Neural crest cell (in vitro differentiated cells): ENCODE measurements around the gene MAP3K13. TPM values are rescaled to one million over a fixed set of nuclear protein-coding genes. Genes with fewer than 3 reads are reported as not detected.

Experiments used
- DNase-seq: peaks from one replicate; pipeline ENCODE4 v3.0.0; 2021; ENCODE audit warnings: low read depth, mixed read lengths, low spot score
- H3K27ac Mint-ChIP-seq: one replicate; pipeline ENCODE4 v1.8.0; 2021; ENCODE audit warnings: mild to moderate bottlenecking, mixed read lengths; ENCODE audit not compliant: unreplicated experiment
- H3K27me3 Mint-ChIP-seq: 2 replicates; pipeline ENCODE4 v1.8.0; 2021; ENCODE audit warnings: low read depth, mild to moderate bottlenecking, mixed read lengths
- H3K36me3 Mint-ChIP-seq: 2 replicates; pipeline ENCODE4 v1.8.0; 2021; ENCODE audit warnings: low read depth, mild to moderate bottlenecking, mixed read lengths
- H3K4me1 Mint-ChIP-seq: 2 replicates; pipeline ENCODE4 v1.8.0; 2021; ENCODE audit warnings: mixed read lengths
- H3K4me3 Mint-ChIP-seq: one replicate; pipeline ENCODE4 v1.8.0; 2021; ENCODE audit warnings: mild to moderate bottlenecking, mixed read lengths
- H3K9me3 Mint-ChIP-seq: 2 replicates; pipeline ENCODE4 v1.8.0; 2021; ENCODE audit warnings: mixed read lengths
- total RNA-seq: library from RNA; stranded (reverse); gene quantifications from 2 replicates; pipeline ENCODE4 v1.2.1, GENCODE V29; 2021
- TF ChIP-seq, protein P1 (sequence below): fragments of 200-600 bp; sonication (generic); conservative IDR thresholded peaks from 2 replicates; pipeline ENCODE4 v1.5.0; 2021; ENCODE audit warnings: antibody characterized with exemption, mild to moderate bottlenecking

MAP3K13 gene
- total RNA-seq, 1 donor from 2014 or later: 18.8 TPM

DNA sequence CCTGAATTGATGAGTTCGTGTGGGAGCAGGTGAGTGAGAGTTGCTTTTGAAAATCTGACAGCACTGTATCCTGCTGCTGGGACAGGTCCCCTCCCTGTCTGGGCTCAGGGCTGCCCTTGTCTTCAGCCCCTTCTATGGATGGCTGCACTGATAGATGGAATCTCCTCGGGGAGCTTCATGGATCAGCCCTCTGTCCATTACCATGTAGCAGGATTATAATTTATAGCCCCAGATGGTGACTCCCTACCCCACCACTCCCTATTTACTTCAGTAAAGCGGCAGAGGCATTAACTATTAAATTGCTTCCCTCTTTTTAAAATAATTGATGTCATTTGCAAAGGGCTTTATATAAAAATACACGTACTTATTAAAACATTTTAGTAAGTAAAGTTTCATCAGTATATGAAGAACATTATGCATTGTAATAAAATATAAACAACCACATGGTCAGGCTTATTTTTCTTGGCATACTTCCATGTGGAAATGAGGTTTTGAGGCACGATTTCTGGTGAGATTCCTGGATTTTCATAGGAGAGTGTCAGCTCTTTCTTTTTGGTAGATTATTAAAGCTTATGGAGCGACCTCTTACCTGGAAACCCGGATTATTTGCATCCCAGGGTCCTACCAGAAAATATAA lies 38.5 kb downstream of the MAP3K13 start:
- no peaks in the 10 kb centered on the region for H3K36me3 Mint-ChIP-seq
- H3K4me1 Mint-ChIP-seq: peaks cover 7% of the 10 kb centered on the region
- no peak overlapping the region for H3K27ac Mint-ChIP-seq
- peaks cover 5% of the 10 kb centered on the region for H3K27me3 Mint-ChIP-seq
- no peaks in the 10 kb centered on the region for H3K9me3 Mint-ChIP-seq
- H3K4me3 Mint-ChIP-seq: no peak overlapping the region
- TF ChIP-seq, protein P1, sequence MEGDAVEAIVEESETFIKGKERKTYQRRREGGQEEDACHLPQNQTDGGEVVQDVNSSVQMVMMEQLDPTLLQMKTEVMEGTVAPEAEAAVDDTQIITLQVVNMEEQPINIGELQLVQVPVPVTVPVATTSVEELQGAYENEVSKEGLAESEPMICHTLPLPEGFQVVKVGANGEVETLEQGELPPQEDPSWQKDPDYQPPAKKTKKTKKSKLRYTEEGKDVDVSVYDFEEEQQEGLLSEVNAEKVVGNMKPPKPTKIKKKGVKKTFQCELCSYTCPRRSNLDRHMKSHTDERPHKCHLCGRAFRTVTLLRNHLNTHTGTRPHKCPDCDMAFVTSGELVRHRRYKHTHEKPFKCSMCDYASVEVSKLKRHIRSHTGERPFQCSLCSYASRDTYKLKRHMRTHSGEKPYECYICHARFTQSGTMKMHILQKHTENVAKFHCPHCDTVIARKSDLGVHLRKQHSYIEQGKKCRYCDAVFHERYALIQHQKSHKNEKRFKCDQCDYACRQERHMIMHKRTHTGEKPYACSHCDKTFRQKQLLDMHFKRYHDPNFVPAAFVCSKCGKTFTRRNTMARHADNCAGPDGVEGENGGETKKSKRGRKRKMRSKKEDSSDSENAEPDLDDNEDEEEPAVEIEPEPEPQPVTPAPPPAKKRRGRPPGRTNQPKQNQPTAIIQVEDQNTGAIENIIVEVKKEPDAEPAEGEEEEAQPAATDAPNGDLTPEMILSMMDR: no peak
- no peak for DNase-seq

DNA sequence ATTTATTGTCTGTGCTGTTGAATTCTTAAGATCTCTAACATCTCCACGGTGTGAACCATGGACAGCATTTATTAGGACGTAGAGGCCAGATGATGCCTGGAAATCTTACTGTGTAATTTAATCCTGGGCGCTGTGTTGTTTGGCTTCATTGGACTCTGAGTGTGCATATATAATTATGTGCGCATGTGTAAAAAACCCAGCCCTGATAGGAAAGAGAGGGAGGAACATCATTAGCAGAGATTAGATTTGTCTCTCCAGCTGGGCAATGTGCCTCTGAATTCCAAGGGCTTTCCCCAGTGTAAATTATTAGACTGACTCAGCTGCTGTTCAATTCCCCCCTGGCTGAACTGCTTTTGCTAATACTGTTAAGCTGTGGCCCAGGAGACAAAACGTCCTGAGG lies 39.6 kb downstream of the MAP3K13 start:
- Mint-ChIP-seq H3K4me3 (no peak overlapping the region), H3K4me1 (peaks cover 5% of the 10 kb centered on the region), H3K27ac (no peak overlapping the region), H3K36me3 (no peaks in the 10 kb centered on the region), H3K27me3 (peaks cover 5% of the 10 kb centered on the region), H3K9me3 (no peaks in the 10 kb centered on the region)
- no peak for DNase-seq
- TF ChIP-seq, protein P1: no peak

DNA sequence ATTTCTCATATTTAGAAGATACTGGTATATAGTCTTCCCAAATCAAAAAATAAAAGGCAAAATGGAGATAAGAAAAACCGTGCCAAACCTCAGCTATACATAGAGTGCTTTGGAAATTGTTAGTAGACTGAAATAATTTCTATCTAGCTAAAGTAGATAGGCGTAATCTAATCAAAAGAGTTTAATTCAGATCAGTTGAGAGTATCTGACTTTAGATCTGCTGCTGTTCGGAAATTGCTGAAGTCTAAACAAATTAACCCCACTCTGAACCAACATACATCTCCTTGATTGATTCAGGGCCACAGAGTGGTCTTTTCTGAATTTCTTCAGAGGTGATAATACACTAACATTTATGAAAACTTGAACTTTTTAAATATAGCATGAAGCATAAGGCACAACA lies 40.1 kb downstream of the MAP3K13 start:
- no peak for DNase-seq
- Mint-ChIP-seq H3K36me3 (no peaks in the 10 kb centered on the region), H3K4me3 (no peak overlapping the region), H3K27ac (no peak overlapping the region), H3K4me1 (peaks cover 1% of the 10 kb centered on the region), H3K9me3 (no peaks in the 10 kb centered on the region), H3K27me3 (peaks cover under 1% of the 10 kb centered on the region)
- TF ChIP-seq, protein P1: no peak

DNA sequence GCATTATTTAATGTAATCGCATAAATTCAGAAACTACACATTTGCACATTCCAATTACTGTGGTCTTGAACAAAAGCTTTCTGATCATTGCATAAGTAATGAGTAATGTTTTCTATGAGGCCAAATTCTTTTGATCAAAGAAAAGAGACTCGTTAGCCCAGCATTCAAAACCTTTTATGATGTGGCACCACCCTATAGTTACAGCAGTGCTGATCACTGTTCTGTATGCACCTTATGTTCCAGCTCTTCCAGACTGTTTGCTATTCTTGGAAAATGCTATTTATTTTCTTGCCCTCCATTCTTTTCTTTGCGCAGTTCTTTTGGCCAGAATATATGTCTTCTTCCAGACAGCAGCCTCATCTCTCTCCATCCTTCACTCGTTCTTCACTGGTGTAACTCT lies 42.3 kb downstream of the MAP3K13 start:
- TF ChIP-seq, protein P1: no peak
- Mint-ChIP-seq H3K36me3 (no peaks in the 10 kb centered on the region), H3K27ac (no peak overlapping the region), H3K27me3 (no peaks in the 10 kb centered on the region), H3K9me3 (no peaks in the 10 kb centered on the region), H3K4me3 (no peak overlapping the region), H3K4me1 (no peaks in the 10 kb centered on the region)
- no peak for DNase-seq

DNA sequence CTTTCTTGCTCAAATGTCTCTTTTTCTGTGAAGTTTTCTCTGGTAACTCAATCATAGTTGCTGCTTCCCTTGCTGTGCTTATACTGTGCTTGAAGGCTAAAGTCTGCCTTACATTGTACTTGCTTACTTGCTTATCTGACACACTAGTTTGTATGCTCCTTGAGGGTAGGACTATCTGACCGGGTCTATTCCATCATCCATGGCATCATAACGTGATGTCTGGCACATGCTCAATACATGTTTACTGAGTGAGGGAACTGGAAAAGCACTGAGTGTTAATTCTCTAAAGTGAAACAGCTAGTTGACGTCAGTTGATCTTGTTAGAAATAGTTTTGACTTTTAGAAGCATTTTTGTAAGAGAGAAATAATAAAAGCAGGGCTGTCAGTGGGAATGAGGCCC lies 42.7 kb downstream of the MAP3K13 start:
- TF ChIP-seq, protein P1: no peak
- Mint-ChIP-seq H3K36me3 (no peaks in the 10 kb centered on the region), H3K27me3 (no peaks in the 10 kb centered on the region), H3K4me3 (no peak overlapping the region), H3K27ac (no peak overlapping the region), H3K4me1 (no peaks in the 10 kb centered on the region), H3K9me3 (no peaks in the 10 kb centered on the region)
- DNase-seq: no peak
